CD1c-positive myeloid dendritic cell (primary cell): Measurements from ENCODE around the gene LRRC10.
"Not testable (repeated sequence)": the region's sequence is repeated elsewhere in the genome, so short reads cannot be mapped to it uniquely, and the experiment has no call there.

Source experiments
- DNase-seq: peaks from one replicate; pipeline ENCODE4 v3.0.0-alpha.2; 2016; ENCODE audit errors: extremely low spot score

LRRC10 gene

DNA sequence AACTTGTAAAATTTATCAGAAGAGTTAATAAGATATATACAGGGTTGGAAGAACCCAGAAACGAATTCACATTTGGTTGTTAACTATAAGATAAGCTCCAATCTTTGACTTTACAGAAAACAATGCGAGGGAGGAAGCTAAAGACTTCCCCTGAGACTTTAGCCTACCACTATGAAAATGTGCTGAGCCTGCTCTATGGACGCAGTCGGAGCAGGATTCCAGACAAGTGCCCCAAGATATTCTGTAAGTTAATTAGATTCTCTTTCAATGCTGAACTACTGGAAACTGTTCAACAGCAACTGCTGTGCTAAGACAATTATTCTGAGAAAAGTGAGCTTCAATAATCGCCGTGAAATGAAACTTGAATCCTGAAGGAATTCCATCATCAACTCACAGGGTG lies 8.3 kb upstream of the LRRC10 start:
- no peak for DNase-seq

DNA sequence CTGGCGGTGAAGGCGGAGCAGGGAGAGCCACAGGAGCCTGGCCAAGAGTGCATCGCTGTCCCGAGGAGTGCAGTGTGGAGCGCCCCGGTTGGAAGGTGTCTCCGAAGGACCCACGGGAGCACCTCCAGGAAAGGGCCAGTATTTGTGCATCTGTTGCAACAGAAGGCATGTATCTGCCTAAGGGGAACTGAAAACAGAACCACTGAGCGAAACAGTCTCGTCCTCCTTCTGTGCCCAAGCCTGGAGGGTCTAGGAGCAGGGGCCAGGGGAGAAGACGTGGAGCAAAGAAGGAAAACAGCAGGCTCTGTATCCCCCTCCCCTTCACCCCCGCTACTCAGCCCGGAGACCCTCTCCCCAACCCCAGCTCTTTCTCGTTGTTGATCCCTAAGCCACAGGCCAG lies 5.3 kb upstream of the LRRC10 start:
- DNase-seq, result peak; percentile 13

DNA sequence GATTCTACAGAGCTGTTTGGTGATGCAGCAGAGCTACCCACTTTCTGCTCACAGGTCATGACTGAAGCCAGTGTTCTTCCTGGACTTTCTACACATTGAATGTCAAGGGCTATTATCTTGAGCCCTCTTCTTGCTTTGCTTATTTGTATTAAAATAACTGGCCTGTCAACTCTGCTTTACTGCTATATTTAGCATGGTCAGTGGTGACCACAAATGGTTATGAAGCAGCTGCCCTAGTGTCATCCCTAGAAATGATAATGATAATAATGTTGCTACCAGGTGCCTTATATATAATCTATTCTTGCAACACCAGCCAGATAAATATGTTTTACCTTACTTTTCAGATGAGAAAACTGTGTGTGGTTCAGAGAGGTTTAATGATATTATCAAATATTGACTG lies 2.6 kb upstream of the LRRC10 start:
- no peak for DNase-seq

DNA sequence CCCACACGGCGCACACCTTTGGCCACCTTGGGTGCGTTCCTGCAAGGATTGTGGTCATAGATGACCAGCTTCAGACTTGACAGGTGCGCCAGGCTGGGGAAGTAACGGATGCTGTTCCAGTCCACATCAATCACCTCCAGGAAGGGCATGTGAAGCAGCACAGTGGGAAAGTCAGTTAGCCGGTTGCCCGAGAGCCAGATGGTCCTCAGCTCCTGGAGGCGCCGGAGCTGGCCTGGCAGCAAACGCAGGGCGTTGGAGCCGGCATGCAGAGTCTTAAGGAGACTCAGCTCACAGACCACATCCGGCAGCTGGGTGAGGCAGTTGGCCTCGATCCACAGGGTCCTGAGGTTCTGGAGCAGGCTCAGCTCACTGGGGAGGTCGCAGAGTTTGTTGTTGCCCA lies 581 bp downstream of the LRRC10 start:
- no peak for DNase-seq

DNA sequence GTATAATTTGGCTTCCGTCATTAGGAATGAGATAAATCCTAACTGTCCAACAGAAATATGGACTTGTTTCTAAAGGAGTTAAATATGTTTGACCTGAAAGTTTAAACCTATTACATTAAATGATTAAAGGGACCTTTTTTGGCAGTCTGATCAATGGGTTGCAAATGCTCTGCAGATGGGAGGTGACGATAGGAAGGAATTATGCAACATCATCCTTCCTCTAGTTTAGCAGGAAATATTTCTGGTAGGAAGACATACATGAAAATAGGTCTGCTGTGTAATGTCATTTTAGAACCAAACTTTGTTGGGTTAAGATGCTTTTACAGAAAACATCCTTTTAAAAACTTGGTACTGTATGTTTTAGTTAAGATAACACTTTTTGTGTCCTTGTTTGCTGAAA lies 2.6 kb downstream of the LRRC10 start:
- no peak for DNase-seq

DNA sequence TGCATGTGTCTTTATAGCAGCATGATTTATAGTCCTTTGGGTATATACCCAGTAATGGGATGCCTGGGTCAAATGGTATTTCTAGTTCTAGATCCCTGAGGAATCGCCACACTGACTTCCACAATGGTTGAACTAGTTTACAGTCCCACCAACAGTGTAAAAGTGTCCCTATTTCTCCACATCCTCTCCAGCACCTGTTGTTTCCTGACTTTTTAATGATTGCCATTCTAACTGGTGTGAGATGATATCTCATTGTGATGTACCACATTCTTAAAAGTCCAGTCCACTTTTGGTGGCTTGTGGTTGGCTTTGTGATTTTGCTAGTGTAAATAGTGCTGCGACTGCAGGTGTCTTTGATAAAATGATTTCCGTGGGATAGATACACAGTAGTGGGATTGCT lies 6.4 kb downstream of the LRRC10 start:
- DNase-seq, result not testable (repeated sequence)

DNA sequence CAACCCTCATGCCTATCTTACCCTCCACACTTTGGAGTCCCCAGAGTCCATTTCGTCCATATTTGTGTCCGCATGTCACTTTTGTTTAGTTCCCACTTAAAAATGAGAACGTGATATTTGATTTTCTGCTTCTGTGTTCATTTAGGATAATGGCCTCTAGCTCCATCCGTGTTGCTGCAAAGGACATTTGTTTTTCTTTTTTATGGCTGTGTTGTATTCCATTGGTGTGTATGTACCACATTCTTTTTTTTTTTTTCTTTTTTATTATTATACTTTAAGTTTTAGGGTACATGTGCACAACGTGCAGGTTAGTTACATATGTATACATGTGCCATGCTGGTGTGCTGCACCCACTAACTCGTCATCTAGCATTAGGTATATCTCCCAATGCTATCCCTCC lies 7.2 kb downstream of the LRRC10 start:
- not testable (repeated sequence) for DNase-seq

DNA sequence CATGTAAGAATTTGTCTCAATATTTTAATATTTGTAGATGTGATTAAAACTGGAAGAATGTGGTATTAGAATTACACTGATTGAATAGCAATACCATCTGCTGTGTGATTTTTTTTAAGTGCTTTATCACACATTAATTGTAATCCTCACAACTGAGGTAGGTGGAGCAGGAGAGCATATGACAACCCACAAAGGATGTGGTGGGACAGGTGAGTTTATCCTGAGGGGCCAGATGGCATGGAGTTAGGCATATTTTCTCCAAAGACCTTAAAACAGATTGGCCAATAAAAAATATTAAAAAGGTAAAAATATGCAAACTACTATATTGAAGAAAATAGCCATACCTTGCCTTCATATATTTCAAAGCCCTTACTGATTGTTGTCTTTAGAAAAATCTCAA lies 7.8 kb downstream of the LRRC10 start:
- no peak for DNase-seq

DNA sequence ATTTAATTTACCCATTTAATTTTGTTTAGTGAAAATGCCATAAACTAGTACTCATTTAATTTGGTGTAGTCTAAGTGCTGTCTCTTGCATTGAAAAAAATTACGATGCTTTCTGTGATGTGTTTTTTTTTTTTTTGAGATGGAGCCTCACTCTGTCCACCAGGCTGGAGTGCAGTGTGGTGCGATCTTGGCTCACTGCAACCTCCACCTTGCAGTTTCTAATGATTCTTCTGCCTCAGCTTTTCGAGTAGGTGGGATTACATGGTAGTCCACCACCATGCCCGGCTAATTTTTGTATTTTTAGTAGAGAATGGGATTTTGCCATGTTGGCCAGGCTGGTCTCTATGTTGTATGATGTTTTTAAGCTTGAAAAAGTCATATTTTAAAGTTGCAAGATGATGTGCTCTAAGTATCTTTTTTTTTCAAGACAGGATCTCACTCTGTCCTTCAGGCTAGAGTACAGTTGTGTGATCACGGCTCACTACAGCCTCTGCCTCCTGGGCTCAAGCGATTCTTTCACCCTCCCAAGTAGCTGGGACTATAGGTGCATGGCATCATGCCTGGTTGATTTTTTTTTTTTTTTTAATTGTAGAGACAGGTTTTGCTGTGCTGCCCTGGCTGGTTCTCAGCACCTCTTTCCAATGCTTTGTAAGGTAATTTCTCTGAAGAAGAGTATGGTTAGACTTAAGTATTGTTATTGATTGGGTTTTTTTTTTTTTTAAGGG lies 8.6 kb downstream of the LRRC10 start:
- DNase-seq, result no peak

DNA sequence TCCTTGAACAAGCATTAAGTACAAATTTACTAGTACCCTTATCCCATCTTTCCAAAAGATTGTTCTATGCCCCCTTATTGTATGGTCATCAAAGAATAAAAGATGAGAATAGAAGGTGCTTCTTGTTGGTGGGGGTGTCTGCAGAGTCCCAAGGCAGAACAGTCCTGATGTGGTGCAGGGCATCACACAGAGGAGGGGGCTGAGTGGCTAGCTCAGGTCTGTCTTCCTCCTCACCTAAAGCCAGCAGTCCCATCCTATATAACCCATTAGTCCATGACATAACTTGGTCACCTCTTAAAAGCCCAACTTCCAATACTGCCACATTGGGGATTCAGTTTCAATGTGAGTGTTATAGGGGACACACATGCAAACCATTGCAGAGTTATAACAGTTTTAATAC lies 9.9 kb downstream of the LRRC10 start:
- DNase-seq, result no peak

DNA sequence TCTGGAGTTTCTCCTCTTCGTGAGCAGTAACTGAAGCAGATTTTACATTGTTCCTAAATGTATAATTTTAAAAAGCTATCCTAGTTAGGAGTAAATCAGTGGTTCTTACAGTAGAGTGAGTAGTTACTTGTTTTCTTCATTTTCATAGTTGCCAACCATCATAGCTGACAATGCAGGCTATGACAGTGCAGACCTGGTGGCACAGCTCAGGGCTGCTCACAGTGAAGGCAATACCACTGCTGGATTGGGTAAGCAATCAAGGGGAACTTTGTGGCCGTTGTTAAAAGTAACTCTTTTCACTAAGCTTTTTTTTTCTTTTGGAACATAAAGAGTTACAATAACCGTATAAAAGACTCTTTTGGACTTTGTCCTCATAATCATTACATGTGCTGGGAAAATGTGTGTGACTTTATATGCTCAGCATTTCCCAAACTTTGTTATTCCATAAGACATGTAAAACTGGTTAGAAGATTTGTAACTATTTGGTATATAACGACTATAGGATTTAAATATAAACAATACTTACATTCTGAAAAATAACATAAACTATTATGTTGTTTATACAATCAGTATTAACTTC lies 12.4 kb downstream of the LRRC10 start:
- no peak for DNase-seq

DNA sequence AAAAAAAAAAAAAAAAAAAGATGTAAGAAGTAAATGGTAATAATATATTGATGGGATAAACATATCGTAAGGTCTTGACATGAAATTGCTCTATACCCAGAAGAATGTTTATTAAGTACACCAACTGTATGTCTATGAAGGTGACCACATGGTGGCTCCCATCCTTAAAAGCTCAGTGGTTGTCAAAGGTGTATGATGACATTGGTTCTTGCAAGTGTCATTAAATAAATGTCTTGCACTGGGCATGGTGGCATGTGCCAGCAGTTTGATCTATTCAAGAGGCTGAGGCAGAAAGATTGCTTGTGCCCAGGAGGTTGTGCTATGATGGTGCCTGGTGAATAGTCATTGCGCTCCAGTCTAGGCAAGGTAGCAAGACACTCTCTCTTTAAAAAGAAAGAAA lies 15.0 kb downstream of the LRRC10 start:
- no peak for DNase-seq

DNA sequence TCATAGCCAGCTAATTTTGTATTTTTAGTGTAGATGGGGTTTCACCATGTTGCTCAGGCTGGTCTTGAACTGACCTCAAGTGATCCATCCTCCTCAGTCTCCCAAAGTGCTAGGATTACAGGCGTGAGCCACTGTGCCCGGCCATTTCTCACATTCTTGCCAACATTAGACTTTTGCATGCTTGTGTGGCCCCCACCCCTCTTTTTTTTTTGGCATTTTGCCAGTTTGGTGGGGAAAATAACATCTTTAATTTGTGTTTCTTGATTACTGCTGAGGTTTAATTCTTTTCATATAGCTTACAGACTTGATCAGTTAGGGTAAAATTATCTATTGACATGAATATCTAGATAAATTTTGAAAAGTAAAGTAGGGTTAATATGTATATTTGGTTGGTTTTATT lies 21.6 kb downstream of the LRRC10 start:
- DNase-seq, result no peak

DNA sequence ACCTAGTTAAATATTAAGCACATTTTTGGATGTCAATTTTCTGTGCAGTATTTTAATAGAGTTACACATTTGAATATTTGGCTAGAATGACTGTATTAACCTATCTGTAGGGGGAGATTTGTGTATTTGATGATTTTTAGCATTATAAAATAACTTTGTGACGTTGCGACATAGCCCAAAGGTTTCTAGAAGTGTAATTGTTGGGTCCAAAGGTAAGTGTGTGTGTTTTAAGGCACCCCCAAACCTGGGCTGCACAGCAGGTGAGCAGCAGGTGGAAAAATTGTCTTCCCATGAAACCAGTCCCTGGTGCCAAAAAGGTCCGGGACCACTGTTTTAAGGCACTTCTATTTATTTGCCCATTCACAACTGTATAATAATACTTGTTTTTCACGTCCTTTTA lies 22.2 kb downstream of the LRRC10 start:
- DNase-seq, result no peak

DNA sequence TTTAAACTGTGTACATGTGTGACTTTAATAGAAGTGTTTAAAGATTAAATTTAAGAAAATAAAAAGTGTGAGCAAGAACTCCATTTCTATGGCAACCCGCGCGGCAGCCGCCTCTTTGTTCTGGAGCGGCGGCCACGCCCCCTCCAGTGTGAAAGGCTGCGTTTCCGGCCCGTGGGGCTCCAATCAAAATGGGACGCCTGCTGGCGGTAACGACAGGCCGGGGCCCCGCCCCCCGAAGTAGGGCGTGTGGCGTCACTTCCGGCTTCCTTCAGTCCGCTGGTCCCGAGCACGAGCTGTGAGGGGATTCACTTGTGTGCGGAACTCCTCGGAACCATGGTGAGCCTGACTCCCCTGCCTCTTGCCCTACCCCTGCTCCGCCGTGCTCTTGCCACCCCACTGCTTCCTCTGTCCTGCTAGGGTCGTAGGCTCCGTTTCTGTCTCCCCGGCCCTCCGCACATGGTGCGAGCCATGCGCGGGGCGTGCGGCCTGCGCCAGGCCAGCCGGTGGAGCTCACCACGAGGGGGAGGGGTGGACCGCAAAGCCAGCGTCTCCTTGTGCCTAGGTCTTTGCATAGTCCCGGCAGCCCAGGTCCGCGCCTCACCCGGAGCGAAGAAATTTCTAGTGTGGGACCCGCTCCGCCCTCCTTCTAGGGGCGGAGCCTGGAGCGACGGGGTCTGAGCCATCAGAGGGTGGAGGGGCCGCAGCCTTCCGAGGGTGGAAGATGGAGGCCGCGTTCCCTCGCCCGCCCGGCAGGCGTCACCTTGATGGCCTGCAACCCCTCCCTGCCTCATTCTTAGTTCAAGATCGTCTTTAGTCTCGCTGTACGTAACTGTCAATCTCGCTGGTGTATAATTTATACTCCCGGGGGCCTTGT lies 25.3 kb downstream of the LRRC10 start, which contains the start of gene CCT2:
TSS of gene CCT2 (plus strand) at position 271 of the 874 bp plus-strand sequence. CDS start at position 334, 63 bp downstream.
- DNase-seq, result peak; percentile 99

DNA sequence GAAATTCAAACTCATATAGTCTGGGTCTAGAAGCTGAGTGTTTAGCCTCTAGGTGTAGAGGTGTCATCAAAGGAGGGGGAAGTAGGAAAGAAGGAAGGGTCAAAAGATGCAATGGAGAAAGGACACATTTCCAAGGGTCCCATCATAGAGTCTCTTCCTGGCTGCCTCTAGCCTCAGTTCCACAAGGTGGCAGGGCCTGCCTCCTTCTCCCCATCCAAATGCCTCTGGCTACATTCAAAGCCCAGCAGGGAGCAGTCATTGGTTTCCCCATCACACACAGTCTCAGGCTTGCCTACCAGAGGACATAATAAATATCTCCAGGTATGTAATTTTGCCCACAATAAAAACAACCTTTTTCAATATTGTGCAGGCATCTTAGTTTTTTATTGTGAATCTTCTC lies 27.5 kb downstream of the LRRC10 start:
- DNase-seq, result no peak

DNA sequence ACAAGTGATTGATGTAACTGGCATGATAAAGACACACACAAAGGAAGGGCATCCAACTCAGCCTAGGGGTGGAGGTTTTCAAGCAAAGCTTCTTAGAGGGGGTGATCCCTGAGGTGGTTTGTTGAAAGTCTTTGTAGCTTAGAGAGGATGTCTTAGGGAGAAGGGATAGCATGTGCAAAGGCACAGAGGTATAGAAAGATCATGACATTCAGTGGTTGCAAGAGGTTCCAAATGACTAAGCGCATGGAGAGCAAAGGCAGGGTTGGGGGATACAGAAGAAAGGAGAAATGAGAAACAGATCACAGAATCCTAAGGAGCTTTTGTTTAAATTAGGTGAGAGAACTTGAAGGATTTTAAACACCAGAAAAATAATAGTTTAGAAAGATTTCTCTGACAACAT lies 30.6 kb downstream of the LRRC10 start:
- no peak for DNase-seq

DNA sequence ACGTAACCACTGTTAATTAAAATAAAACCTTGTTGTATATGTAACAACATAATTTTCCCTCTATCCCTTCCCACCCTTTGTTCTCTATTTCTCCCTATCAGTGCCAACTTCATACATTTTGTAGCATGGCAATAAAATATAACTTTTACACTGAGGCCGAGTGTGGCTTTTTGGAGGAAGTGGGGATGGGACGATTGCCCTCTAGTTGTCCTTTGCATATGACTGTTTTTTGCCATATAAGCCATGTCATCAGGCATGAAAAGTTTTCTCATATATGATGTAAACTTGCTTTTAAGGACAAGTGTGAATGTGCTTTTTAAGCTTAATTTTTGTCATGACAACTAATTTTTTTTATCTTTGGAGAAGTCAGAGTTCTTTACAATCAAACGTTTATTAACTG lies 31.7 kb downstream of the LRRC10 start:
- no peak for DNase-seq

DNA sequence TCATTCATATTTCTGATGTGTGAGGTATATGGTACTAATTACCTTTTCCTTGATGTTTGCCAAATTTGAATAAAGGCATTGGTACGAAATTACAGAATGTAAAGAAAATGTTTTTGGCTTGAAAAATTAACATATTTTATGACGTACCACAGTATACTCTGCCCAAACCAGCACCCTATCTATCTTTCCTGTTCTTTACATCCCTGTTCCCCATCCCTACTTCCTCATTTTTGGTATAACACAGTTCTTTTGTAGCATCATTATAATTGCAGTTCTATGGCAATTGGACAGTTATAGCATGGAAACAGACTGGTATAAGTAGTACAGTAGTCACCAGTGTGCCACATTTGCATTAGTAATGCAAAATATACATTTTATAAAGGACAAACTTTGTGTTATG lies 32.4 kb downstream of the LRRC10 start:
- no peak for DNase-seq

DNA sequence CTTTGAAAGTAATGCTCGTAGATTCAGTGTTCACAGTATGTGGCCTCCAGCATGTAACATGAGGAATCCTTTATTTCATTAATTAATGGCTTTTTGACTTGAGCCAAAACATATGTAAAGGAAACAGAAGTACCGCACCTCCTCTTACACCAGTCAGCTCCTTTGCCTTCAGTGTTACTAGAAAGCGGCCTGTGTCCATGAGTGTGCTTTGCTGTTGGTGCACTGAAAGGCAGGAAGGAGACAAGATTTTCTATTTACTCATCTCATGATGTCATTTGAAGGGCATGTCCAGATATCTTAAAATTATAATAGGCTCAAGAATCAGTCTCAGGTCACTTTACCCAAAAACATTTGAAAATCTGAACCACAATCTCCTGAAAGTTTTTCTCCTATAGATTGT lies 35.4 kb downstream of the LRRC10 start:
- no peak for DNase-seq

DNA sequence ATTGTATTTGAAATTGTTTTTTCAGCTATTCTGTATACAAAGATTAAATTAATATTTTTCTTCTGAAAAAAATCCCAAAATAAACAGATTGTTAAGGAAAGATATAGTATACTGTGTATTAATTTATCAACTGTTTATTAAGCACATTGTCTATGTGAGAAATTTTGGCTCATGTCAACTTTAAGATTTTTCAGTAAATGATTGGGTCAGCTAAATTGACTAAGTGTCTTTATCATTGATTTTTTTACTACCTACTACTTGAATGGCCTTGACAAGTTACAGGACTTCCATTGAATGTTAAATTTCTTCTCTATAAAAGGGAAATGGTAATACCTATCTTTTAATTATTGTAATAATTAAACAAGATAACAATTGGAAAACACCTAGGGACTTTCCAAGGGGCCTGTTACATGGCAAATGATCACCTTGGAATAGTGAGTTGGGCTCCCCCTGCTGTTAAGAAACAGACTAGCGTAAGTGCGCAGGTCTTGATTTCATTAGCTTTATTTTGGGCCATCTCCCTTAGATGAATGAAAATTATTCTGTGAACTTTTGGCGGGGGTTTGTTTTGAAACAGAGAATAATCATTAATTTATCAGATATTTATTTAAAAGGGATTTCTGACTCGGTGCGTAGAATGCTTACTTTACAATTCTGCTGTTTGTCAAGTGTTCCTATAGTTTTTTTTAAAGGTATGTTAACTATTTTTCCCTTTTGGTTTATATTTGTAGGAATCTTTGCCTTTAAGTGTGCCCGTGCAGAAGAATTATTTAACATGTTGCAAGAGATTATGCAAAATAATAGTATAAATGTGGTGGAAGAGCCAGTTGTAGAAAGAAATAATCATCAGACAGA lies 39.9 kb downstream of the LRRC10 start:
- DNase-seq, result peak; percentile 73

DNA sequence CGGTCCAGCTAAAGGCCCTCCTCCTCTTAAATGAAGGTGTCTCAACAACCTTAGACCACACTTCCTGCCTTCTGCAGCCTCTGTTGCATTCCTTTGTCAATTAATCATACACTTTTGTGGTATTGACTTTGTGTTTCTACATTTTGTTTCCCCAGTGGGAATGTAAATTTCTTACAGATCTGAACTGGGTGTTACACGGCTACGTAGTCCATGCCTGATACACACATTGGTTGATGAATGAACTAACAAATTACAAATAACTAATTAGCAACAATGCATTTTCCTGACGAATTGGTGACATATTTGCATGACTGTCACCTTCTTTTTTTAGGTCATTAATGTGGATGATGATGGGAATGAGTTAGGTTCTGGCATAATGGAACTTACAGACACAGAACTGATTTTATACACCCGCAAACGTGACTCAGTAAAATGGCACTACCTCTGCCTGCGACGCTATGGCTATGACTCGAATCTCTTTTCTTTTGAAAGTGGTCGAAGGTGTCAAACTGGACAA lies 40.6 kb downstream of the LRRC10 start:
- no peak for DNase-seq
